Measurements from ENCODE around the gene ELOA. TPM values are rescaled to one million over a fixed set of nuclear protein-coding genes. Genes with fewer than 3 reads are reported as not detected.
A peak's percentile ranks its signal among the peaks of the same experiment; 100 is the strongest.
"Not testable (repeated sequence)": the region's sequence is repeated elsewhere in the genome, so short reads cannot be mapped to it uniquely, and the experiment has no call there.

The ELOA gene
- total RNA-seq, 1 donor from 2014 or later, result 64.2 TPM

- Histone ChIP-seq H3K36me3 (peaks cover 48% of the 10 kb centered on the region), H3K4me1 (peaks cover 44% of the 10 kb centered on the region), H3K4me3 (no peak overlapping the region), H3K9me3 (no peaks in the 10 kb centered on the region), H3K27ac (peak overlapping the region; percentile 22), H3K27me3 (ENCODE audit: low read depth) (no peaks in the 10 kb centered on the region)
- ATAC-seq (no peak), DNase-seq (no peak)
- intact Hi-C loops (cut with DNase I), result no loop called here
- TF ChIP-seq CTCF (IDR thresholded peaks at IDR 0.05), result no peak
Observed at GRCh38 chr1:23793861-23794731, 50.8 kb downstream of the ELOA start.

GRCh38 chr1:23794732-23795182 lies 51.5 kb downstream of the ELOA start:
- H3K36me3 ChIP-seq, result peaks cover 48% of the 10 kb centered on the region
- not testable (repeated sequence) for H3K27ac ChIP-seq

GRCh38 chr1:23795676-23796465 lies 52.6 kb downstream of the ELOA start:
- Histone ChIP-seq H3K27me3 (ENCODE audit: low read depth) (no peaks in the 10 kb centered on the region), H3K36me3 (peaks cover 48% of the 10 kb centered on the region), H3K4me1 (peaks cover 43% of the 10 kb centered on the region), H3K4me3 (no peak overlapping the region), H3K27ac (no peak overlapping the region), H3K9me3 (no peaks in the 10 kb centered on the region)
- DNase-seq (no peak), ATAC-seq (no peak)
- intact Hi-C loops (cut with DNase I), result no loop called here
- no peak for TF ChIP-seq CTCF (IDR thresholded peaks at IDR 0.05)

More at GRCh38 chr1:23794732-23795182, 51.5 kb downstream of the ELOA start:
- H3K9me3 ChIP-seq; ATAC-seq; intact Hi-C loops (cut with DNase I); DNase-seq; H3K27me3 ChIP-seq (ENCODE audit: low read depth); H3K4me3 ChIP-seq: not testable (repeated sequence)
- peaks cover 50% of the 10 kb centered on the region for H3K4me1 ChIP-seq

- intact Hi-C loops (cut with DNase I), result no loop called here
- Histone ChIP-seq H3K27ac (no peak overlapping the region), H3K4me3 (no peak overlapping the region), H3K27me3 (ENCODE audit: low read depth) (no peaks in the 10 kb centered on the region), H3K4me1 (peaks cover 49% of the 10 kb centered on the region), H3K9me3 (no peaks in the 10 kb centered on the region), H3K36me3 (peaks cover 48% of the 10 kb centered on the region)
- no peak for ATAC-seq
- TF ChIP-seq CTCF (IDR thresholded peaks at IDR 0.05), result no peak
- DNase-seq, result no peak
Observed at GRCh38 chr1:23796466-23797271, 53.4 kb downstream of the ELOA start.

- H3K36me3 ChIP-seq, result peaks cover 55% of the 10 kb centered on the region
- no peaks in the 10 kb centered on the region for H3K27me3 ChIP-seq (ENCODE audit: low read depth)
- no peak overlapping the region for H3K27ac ChIP-seq
- H3K9me3 ChIP-seq, result no peaks in the 10 kb centered on the region
- no peak for TF ChIP-seq CTCF (IDR thresholded peaks at IDR 0.05)
- ATAC-seq (no peak), DNase-seq (no peak)
- peaks cover 43% of the 10 kb centered on the region for H3K4me1 ChIP-seq
- no peak overlapping the region for H3K4me3 ChIP-seq
- intact Hi-C loops (cut with DNase I), result no loop called here
Observed at GRCh38 chr1:23797478-23798448, 54.5 kb downstream of the ELOA start.

Data from lower lobe of right lung (tissue), 2 donors.